Central memory CD8-positive, alpha-beta T cell (primary cell): ENCODE data around the gene APOF.

Source experiments
- ATAC-seq: fragments of 150-1000 bp; cut with Tn5 transposase; replicated peaks from 2 replicates; pipeline ENCODE4 v1.10.0; 2022; ENCODE audit warnings: mild to moderate bottlenecking, moderate FRiP score, moderate number of reproducible peaks; ENCODE audit not compliant: poor library complexity, severe bottlenecking; ENCODE audit errors: extremely low read depth
- DNase-seq, 2 donors: peaks; one replicate each; pipeline ENCODE4 v3.0.0; 2021; ENCODE audit warnings: low spot score in 2 of 2
- H3K27ac Mint-ChIP-seq: one replicate; pipeline ENCODE4 v1.8.0; 2022; ENCODE audit warnings: low read depth, mild to moderate bottlenecking, moderate library complexity, mixed read lengths
- H3K27me3 Mint-ChIP-seq: one replicate; pipeline ENCODE4 v1.8.0; 2022; ENCODE audit warnings: mixed read lengths
- H3K36me3 Mint-ChIP-seq: one replicate; pipeline ENCODE4 v1.8.0; 2022; ENCODE audit warnings: mild to moderate bottlenecking, moderate library complexity, mixed read lengths; ENCODE audit not compliant: insufficient read depth
- H3K4me1 Mint-ChIP-seq: one replicate; pipeline ENCODE4 v1.8.0; 2022; ENCODE audit warnings: mixed read lengths
- H3K4me3 Mint-ChIP-seq: one replicate; pipeline ENCODE4 v1.8.0; 2022; ENCODE audit warnings: mild to moderate bottlenecking, moderate library complexity, mixed read lengths
- H3K9me3 Mint-ChIP-seq: one replicate; pipeline ENCODE4 v1.8.0; 2022; ENCODE audit warnings: mixed read lengths

APOF gene

DNA sequence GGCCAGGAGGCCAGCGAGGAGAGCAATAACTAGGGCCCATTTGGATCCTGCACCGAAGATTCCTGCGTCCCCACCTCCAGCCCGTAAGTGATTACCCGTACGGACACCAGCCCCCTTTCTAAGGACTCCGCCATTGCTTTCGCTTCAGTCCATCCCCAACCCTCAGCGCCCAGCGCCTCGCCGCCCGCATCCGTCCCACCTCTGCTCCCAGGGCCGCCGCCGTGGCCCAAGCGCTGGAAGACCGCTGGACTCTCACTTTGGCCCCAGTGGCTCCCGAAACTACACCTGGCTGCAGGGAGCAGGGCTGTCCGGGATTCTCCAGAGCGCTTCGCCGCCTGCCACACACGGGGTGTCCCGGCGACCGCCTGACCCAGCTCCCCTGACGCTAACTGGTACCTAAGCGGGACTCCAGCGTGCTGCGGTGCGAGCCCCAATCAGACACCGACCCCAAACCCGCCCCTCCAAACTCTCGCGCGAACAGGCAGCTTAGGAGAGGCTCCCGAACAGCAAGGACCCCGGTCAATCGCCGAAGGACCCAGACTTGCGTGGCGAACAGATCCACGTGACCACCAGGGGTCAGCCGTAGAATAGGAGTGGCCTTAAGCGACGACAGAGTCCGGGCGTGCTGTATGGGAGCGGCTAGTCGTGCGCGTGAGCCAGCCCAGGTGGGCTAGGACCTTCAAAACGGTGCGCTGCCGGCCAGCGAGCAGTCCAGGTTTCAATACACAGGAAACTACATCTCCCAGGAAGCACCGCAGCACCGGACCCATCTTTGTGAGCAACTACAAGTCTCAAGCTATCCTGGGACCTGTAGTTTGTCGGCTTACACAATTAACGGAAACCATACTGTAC lies 46.8 kb downstream of the APOF start, which contains the start of gene CNPY2:
TSS of gene CNPY2 (minus strand) at position 367 of the 852 bp plus-strand sequence. CDS start 771 bp downstream, outside the sequence.
- ATAC-seq (peak; percentile 95), DNase-seq (peak; percentile 86 to 87)
- Mint-ChIP-seq H3K27me3 (no peaks in the 10 kb centered on the region), H3K4me3 (peak within 1 kb of the TSS; percentile 99), H3K27ac (peak within 1 kb of the TSS; percentile 96), H3K4me1 (peaks cover 13% of the 10 kb centered on the region), H3K9me3 (no peaks in the 10 kb centered on the region), H3K36me3 (peaks cover 28% of the 10 kb centered on the region)

DNA sequence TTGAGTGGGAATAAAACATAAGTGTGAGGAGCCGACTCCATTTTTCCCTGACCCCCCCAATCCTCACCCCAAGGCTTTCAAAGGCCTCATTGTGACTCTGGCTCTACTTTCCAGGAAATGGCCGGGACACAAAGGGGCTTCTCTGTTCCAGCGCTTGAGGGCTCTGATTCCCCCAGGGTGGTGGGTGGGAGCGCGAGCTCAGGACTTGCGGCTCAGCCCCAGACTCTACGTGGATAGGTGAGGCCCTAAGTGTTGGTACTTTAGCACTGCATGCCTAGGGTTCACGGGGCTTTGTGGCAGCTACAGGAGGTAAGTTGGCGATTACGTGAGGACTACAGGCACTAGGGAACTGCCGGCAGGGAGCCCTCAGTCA lies 47.4 kb downstream of the APOF start:
- Mint-ChIP-seq H3K4me3 (peak overlapping the region; percentile 99), H3K27me3 (no peaks in the 10 kb centered on the region), H3K27ac (peak overlapping the region; percentile 96), H3K36me3 (peaks cover 31% of the 10 kb centered on the region), H3K9me3 (no peaks in the 10 kb centered on the region), H3K4me1 (peaks cover 13% of the 10 kb centered on the region)
- DNase-seq, result no peak
- ATAC-seq, result peak; percentile 4

DNA sequence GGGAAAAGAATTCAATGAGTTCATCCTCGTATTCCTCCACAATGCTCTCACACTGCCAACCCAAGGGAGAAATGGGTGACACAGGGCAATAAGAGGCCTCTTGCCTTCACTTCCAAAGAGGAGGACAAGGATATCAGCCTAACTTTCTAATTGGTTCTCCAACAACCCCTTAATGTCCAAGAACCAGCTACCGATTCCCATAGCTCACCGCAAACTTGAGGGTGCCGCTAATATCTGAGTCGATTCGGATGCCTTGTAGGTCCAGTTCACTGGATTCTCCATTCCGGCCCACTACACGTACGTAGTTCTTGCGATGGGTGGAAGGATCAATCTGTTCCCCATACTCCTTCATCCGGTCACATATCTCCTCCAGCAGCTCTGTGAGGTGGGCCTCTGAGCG lies 51.7 kb downstream of the APOF start:
- ATAC-seq, result no peak
- Mint-ChIP-seq H3K9me3 (no peaks in the 10 kb centered on the region), H3K27me3 (no peaks in the 10 kb centered on the region), H3K4me1 (peaks cover 13% of the 10 kb centered on the region), H3K4me3 (no peak overlapping the region), H3K27ac (no peak overlapping the region), H3K36me3 (peaks cover 38% of the 10 kb centered on the region)
- DNase-seq, result no peak
